H9 (cell line): Measurements from ENCODE around the gene ARHGAP5. TPM values are rescaled to one million over a fixed set of nuclear protein-coding genes. Genes with fewer than 3 reads are reported as not detected.

ENCODE experiments used
- DNase-seq: peaks from one replicate; pipeline ENCODE4 v3.0.0-alpha.2; 2017
- H2AFZ ChIP-seq: one replicate; pipeline ENCODE4 v1.6.1; 2013; ENCODE audit warnings: mild to moderate bottlenecking, low read length, control low read depth, moderate library complexity
- H2AK5ac ChIP-seq: 2 replicates; pipeline ENCODE4 v1.6.1; 2013; ENCODE audit warnings: low read length, control low read depth, mixed read lengths; ENCODE audit not compliant: insufficient read length
- H2BK120ac ChIP-seq: one replicate; pipeline ENCODE4 v1.6.1; 2013; ENCODE audit warnings: low read depth, mild to moderate bottlenecking, low read length, control low read depth, inconsistent platforms; ENCODE audit not compliant: poor library complexity, severe bottlenecking
- H2BK12ac ChIP-seq: 2 replicates; pipeline ENCODE4 v1.6.1; 2013; ENCODE audit warnings: low read length, control low read depth, mixed read lengths, low read depth; ENCODE audit not compliant: insufficient read length
- H2BK15ac ChIP-seq: 2 replicates; pipeline ENCODE4 v1.6.1; 2013; ENCODE audit warnings: low read depth, low read length, control low read depth
- H2BK20ac ChIP-seq: one replicate; pipeline ENCODE4 v1.6.1; 2013; ENCODE audit warnings: low read depth, mild to moderate bottlenecking, low read length, control low read depth, inconsistent platforms; ENCODE audit not compliant: poor library complexity, severe bottlenecking
- H2BK5ac ChIP-seq: 2 replicates; pipeline ENCODE4 v1.6.1; 2013; ENCODE audit warnings: low read length, control low read depth, mixed read lengths; ENCODE audit not compliant: insufficient read length
- H3K14ac ChIP-seq: 2 replicates; pipeline ENCODE4 v1.6.1; 2013; ENCODE audit warnings: low read length, control low read depth; ENCODE audit not compliant: insufficient read depth
- H3K18ac ChIP-seq: 2 replicates; pipeline ENCODE4 v1.6.1; 2013; ENCODE audit warnings: low read depth, mild to moderate bottlenecking, mixed read lengths, low read length, control low read depth; ENCODE audit not compliant: insufficient read length
- H3K23ac ChIP-seq: 2 replicates; pipeline ENCODE4 v1.6.1; 2013; ENCODE audit warnings: low read length, control low read depth, mixed read lengths, low read depth; ENCODE audit not compliant: insufficient read length
- H3K23me2 ChIP-seq: 2 replicates; pipeline ENCODE4 v1.6.1; 2013; ENCODE audit warnings: low read depth, mild to moderate bottlenecking, mixed read lengths, low read length, control low read depth; ENCODE audit not compliant: insufficient read length, poor library complexity, severe bottlenecking
- H3K27ac ChIP-seq: 2 replicates; pipeline ENCODE4 v1.5.1; 2013; ENCODE audit warnings: low read length, control low read depth, mixed read lengths, low read depth; ENCODE audit not compliant: insufficient read length
- H3K27me3 ChIP-seq: 2 replicates; pipeline ENCODE4 v1.6.1; 2013; ENCODE audit warnings: low read length, control low read depth, inconsistent platforms; ENCODE audit not compliant: insufficient read depth
- H3K4ac ChIP-seq: 2 replicates; pipeline ENCODE4 v1.6.1; 2013; ENCODE audit warnings: low read depth, mild to moderate bottlenecking, control low read depth, inconsistent platforms, low read length, moderate library complexity
- H3K4me1 ChIP-seq: 2 replicates; pipeline ENCODE4 v1.6.1; 2013; ENCODE audit warnings: low read length, control low read depth, inconsistent platforms; ENCODE audit not compliant: insufficient read depth
- H3K4me2 ChIP-seq: 2 replicates; pipeline ENCODE4 v1.6.1; 2013; ENCODE audit warnings: low read length, control low read depth, mixed read lengths; ENCODE audit not compliant: insufficient read length, insufficient read depth
- H3K56ac ChIP-seq: 2 replicates; pipeline ENCODE4 v1.6.1; 2013; ENCODE audit warnings: low read depth, mild to moderate bottlenecking, mixed read lengths, low read length, control low read depth; ENCODE audit not compliant: insufficient read length
- H3K79me1 ChIP-seq: 2 replicates; pipeline ENCODE4 v1.6.1; 2013; ENCODE audit warnings: low read depth, mild to moderate bottlenecking, moderate library complexity, low read length, control low read depth, inconsistent platforms; ENCODE audit not compliant: insufficient read depth, poor library complexity, severe bottlenecking
- H3K79me2 ChIP-seq: 2 replicates; pipeline ENCODE4 v1.6.1; 2013; ENCODE audit warnings: low read length, control low read depth, inconsistent platforms; ENCODE audit not compliant: insufficient read depth
- H3K9ac ChIP-seq: 2 replicates; pipeline ENCODE4 v1.6.1; 2013; ENCODE audit warnings: low read length, control low read depth, mixed read lengths; ENCODE audit not compliant: insufficient read length; ENCODE audit errors: extremely low read depth
- H3K9me3 ChIP-seq: one replicate; pipeline ENCODE4 v1.6.1; 2013; ENCODE audit warnings: low read depth, low read length, inconsistent platforms; ENCODE audit not compliant: control insufficient read depth
- H3T11ph ChIP-seq: one replicate; pipeline ENCODE4 v1.6.1; 2013; ENCODE audit warnings: mild to moderate bottlenecking, low read length, control low read depth, inconsistent platforms
- H4K20me1 ChIP-seq: one replicate; pipeline ENCODE4 v1.6.1; 2013; ENCODE audit not compliant: control insufficient read depth, insufficient read length, insufficient read depth
- H4K5ac ChIP-seq: 2 replicates; pipeline ENCODE4 v1.6.1; 2013; ENCODE audit warnings: low read depth, mild to moderate bottlenecking, mixed read lengths, low read length, control low read depth; ENCODE audit not compliant: insufficient read length
- H4K8ac ChIP-seq: replicated peaks from 2 replicates; pipeline ENCODE4 v1.6.1; 2013; ENCODE audit warnings: low read length, control low read depth, mixed read lengths, low read depth; ENCODE audit not compliant: insufficient read length
- H4K91ac ChIP-seq: 2 replicates; pipeline ENCODE4 v1.6.1; 2013; ENCODE audit warnings: low read depth, mild to moderate bottlenecking, moderate library complexity, mixed read lengths, low read length, control low read depth; ENCODE audit not compliant: insufficient read length
- H3K27ac Mint-ChIP-seq, 3 experiments: 2 replicates in 2 of 3; 3 replicates in 1 of 3; pipeline ENCODE4 v1.8.0; 2020 to 2021; ENCODE audit warnings: mixed read lengths in 3 of 3, mild to moderate bottlenecking in 1 of 3, moderate library complexity in 1 of 3
- H3K27me3 Mint-ChIP-seq: 2 replicates; pipeline ENCODE4 v1.8.0; 2021; ENCODE audit warnings: low read depth, mild to moderate bottlenecking, moderate library complexity, mixed read lengths
- H3K36me3 Mint-ChIP-seq, 3 experiments: 2 replicates in 2 of 3; 3 replicates in 1 of 3; pipeline ENCODE4 v1.8.0; 2020 to 2021; ENCODE audit warnings: low read depth in 3 of 3, mixed read lengths in 3 of 3; ENCODE audit not compliant: insufficient read depth in 1 of 3
- H3K4me1 Mint-ChIP-seq, 2 experiments: 2 replicates each; pipeline ENCODE4 v1.8.0; 2020; ENCODE audit warnings: mixed read lengths in 2 of 2
- H3K4me3 Mint-ChIP-seq, 2 experiments: 2 replicates in 1 of 2; 3 replicates in 1 of 2; pipeline ENCODE4 v1.8.0; 2020 to 2021; ENCODE audit warnings: mild to moderate bottlenecking in 2 of 2, mixed read lengths in 2 of 2, moderate library complexity in 1 of 2
- H3K9me3 Mint-ChIP-seq, 2 experiments: 2 replicates in 1 of 2; 3 replicates in 1 of 2; pipeline ENCODE4 v1.8.0; 2020; ENCODE audit warnings: mild to moderate bottlenecking in 2 of 2, mixed read lengths in 2 of 2, moderate library complexity in 1 of 2
- CTCF ChIP-seq: fragments of 200-600 bp; sonication (generic); conservative IDR thresholded peaks from 3 replicates; pipeline ENCODE4 v1.8.0; 2021; ENCODE audit warnings: antibody characterized with exemption, mild to moderate bottlenecking
- WGBS: extraction: QIAGEN DNeasy Blood & Tissue Kit; methylation state at CpG from one replicate; pipeline ENCODE4 v1.1.7; 2013; ENCODE audit warnings: missing lambda C conversion rate, low lambda C conversion rate, mixed read lengths; ENCODE audit not compliant: insufficient read length; ENCODE audit errors: extremely low coverage; 5-methylcytosine and 5-hydroxymethylcytosine counted together
- total RNA-seq: library from RNA; stranded (reverse); gene quantifications from 2 replicates; pipeline ENCODE4 v1.2.1, GENCODE V29; 2021

ARHGAP5 gene
- total RNA-seq, 1 experiment from 2014 or later, result 73.8 TPM

GRCh38 chr14:32195636-32196035 lies 118.5 kb downstream of the ARHGAP5 start:
- H3K56ac ChIP-seq, result no peak overlapping the region
- no peak overlapping the region for H3K23ac ChIP-seq
- H4K5ac ChIP-seq, result no peak overlapping the region
- no peak overlapping the region for H2BK15ac ChIP-seq
- H2AK5ac ChIP-seq, result no peak overlapping the region
- no peaks in the 10 kb centered on the region for H3K27me3 ChIP-seq
- H3T11ph ChIP-seq, result no peak overlapping the region
- H4K8ac ChIP-seq, result no peak overlapping the region
- H3K14ac ChIP-seq, result no peak overlapping the region
- no peaks in the 10 kb centered on the region for H3K4me1 ChIP-seq
- TF ChIP-seq CTCF, result no peak
- no peaks in the 10 kb centered on the region for H3K36me3 Mint-ChIP-seq
- no peaks in the 10 kb centered on the region for H3K9me3 ChIP-seq
- no peak overlapping the region for H4K91ac ChIP-seq
- H4K20me1 ChIP-seq, result no peaks in the 10 kb centered on the region
- H3K4me2 ChIP-seq, result no peak overlapping the region
- H3K4me1 Mint-ChIP-seq, result peaks cover 2 to 3% of the 10 kb centered on the region in 2 experiments
- no peak overlapping the region for H2BK120ac ChIP-seq
- H3K27me3 Mint-ChIP-seq, result peaks cover 2% of the 10 kb centered on the region
- no peak overlapping the region for H2BK5ac ChIP-seq
- no CpG with 5 or more reads among the region's 1 CpG for WGBS
- H3K79me1 ChIP-seq, result no peaks in the 10 kb centered on the region
- H3K9ac ChIP-seq, result no peak overlapping the region
- H2BK20ac ChIP-seq, result no peak overlapping the region
- no peak overlapping the region for H2AFZ ChIP-seq
- H3K79me2 ChIP-seq, result no peaks in the 10 kb centered on the region
- H3K27ac Mint-ChIP-seq, result no peak overlapping the region
- H3K23me2 ChIP-seq, result no peaks in the 10 kb centered on the region
- H3K9me3 Mint-ChIP-seq, result no peaks in the 10 kb centered on the region
- no peak overlapping the region for H3K4me3 Mint-ChIP-seq
- H3K27ac ChIP-seq, result no peak overlapping the region
- H3K18ac ChIP-seq, result no peak overlapping the region
- no peak overlapping the region for H2BK12ac ChIP-seq
- DNase-seq, result no peak
- no peak overlapping the region for H3K4ac ChIP-seq
